ENCODE data around the gene STUM.

DNA sequence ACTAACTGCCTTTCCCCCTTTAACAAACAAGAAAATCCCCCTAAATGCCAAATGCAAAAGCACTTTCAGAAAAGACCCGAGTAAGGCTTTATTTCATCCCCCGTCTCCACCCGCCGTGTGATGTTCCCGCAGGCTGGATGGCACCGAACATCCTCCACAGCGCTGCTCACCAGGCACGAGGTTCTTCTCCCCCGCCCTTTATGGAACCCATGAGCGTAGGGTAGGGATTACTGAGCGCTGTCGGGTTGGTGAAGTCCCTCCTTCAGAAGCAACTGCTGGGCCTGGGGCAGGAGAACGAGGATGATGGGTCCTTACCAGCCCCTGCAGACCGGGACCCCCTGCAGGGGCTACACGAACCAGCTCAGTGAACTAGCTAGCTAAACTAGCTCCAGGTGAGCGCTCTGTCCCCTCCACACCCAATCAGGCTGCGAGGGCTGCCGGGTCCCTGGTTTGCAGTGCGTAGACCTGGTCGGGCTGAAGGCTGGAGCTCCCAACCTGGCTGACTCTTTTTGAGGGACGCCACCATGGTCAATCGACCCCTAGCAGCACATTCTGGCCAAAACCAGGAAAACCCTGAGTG lies 110.1 kb downstream of the STUM start:
- TF ChIP-seq, protein P1, sequence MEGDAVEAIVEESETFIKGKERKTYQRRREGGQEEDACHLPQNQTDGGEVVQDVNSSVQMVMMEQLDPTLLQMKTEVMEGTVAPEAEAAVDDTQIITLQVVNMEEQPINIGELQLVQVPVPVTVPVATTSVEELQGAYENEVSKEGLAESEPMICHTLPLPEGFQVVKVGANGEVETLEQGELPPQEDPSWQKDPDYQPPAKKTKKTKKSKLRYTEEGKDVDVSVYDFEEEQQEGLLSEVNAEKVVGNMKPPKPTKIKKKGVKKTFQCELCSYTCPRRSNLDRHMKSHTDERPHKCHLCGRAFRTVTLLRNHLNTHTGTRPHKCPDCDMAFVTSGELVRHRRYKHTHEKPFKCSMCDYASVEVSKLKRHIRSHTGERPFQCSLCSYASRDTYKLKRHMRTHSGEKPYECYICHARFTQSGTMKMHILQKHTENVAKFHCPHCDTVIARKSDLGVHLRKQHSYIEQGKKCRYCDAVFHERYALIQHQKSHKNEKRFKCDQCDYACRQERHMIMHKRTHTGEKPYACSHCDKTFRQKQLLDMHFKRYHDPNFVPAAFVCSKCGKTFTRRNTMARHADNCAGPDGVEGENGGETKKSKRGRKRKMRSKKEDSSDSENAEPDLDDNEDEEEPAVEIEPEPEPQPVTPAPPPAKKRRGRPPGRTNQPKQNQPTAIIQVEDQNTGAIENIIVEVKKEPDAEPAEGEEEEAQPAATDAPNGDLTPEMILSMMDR (IDR thresholded peaks at IDR 0.05 in 4 of 5, conservative IDR thresholded peaks at IDR 0.05 in 1 of 5): no peak
- TF ChIP-seq POLR2A (IDR thresholded peaks at IDR 0.05): no peak

All from gastrocnemius medialis (tissue), 4 donors.